Left ventricle myocardium inferior (tissue), 1 donor: ENCODE results near the gene SLC66A1. TPM values are rescaled to one million over a fixed set of nuclear protein-coding genes. Genes with fewer than 3 reads are reported as not detected.

ENCODE experiments used
- DNase-seq: peaks from one replicate; pipeline ENCODE4 v3.0.0-alpha.2; 2020
- H3K27ac ChIP-seq: fragments of 200-600 bp; replicated peaks from 2 replicates; pipeline ENCODE4 v1.8.0; 2021
- H3K27me3 ChIP-seq: fragments of 200-600 bp; 2 replicates; pipeline ENCODE4 v1.8.0; 2021; ENCODE audit warnings: low read depth
- H3K36me3 ChIP-seq: fragments of 200-600 bp; 2 replicates; pipeline ENCODE4 v1.8.0; 2021
- H3K4me1 ChIP-seq: fragments of 200-600 bp; 2 replicates; pipeline ENCODE4 v1.8.0; 2021
- H3K4me3 ChIP-seq: fragments of 200-600 bp; 2 replicates; pipeline ENCODE4 v1.8.0; 2021; ENCODE audit warnings: mild to moderate bottlenecking, moderate library complexity
- H3K9me3 ChIP-seq: fragments of 200-600 bp; replicated peaks from 2 replicates; pipeline ENCODE4 v1.8.0; 2021
- intact Hi-C: fragments of 100-400 bp; cut with micrococcal nuclease; formaldehyde crosslinking; loops from one replicate; pipeline ENCODE4 v1.11.0; 2022
- total RNA-seq: library from RNA; stranded (reverse); fragmentation: NEBNext Ultra II Directional; extraction: Animal tissue kit (Norgen Biotek cat#: 25700); gene quantifications from one replicate; pipeline ENCODE4 v1.2.1, GENCODE V29; 2021
- TF ChIP-seq, protein P1 (sequence below): fragments of 200-600 bp; IDR thresholded peaks from 2 replicates; pipeline ENCODE4 v1.8.0; 2021; ENCODE audit warnings: antibody characterized with exemption, mild to moderate bottlenecking, borderline replicate concordance
- donor health status: DM: no; HTN: yes; CAD: no; lungs with severe emphysema.

Gene SLC66A1
- total RNA-seq, 1 donor from 2014 or later, result 5.8 TPM

GRCh38 chr1:19313961-19314882 is 2.1 kb downstream of the SLC66A1 start:
- TF ChIP-seq, protein P1, sequence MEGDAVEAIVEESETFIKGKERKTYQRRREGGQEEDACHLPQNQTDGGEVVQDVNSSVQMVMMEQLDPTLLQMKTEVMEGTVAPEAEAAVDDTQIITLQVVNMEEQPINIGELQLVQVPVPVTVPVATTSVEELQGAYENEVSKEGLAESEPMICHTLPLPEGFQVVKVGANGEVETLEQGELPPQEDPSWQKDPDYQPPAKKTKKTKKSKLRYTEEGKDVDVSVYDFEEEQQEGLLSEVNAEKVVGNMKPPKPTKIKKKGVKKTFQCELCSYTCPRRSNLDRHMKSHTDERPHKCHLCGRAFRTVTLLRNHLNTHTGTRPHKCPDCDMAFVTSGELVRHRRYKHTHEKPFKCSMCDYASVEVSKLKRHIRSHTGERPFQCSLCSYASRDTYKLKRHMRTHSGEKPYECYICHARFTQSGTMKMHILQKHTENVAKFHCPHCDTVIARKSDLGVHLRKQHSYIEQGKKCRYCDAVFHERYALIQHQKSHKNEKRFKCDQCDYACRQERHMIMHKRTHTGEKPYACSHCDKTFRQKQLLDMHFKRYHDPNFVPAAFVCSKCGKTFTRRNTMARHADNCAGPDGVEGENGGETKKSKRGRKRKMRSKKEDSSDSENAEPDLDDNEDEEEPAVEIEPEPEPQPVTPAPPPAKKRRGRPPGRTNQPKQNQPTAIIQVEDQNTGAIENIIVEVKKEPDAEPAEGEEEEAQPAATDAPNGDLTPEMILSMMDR, result no peak
- Histone ChIP-seq H3K4me3 (no peak overlapping the region), H3K36me3 (peaks cover 12% of the 10 kb centered on the region), H3K4me1 (peaks cover 42% of the 10 kb centered on the region), H3K27me3 (no peaks in the 10 kb centered on the region), H3K27ac (no peak overlapping the region), H3K9me3 (no peaks in the 10 kb centered on the region)
- intact Hi-C loops, result no loop called here
- no peak for DNase-seq

DNA sequence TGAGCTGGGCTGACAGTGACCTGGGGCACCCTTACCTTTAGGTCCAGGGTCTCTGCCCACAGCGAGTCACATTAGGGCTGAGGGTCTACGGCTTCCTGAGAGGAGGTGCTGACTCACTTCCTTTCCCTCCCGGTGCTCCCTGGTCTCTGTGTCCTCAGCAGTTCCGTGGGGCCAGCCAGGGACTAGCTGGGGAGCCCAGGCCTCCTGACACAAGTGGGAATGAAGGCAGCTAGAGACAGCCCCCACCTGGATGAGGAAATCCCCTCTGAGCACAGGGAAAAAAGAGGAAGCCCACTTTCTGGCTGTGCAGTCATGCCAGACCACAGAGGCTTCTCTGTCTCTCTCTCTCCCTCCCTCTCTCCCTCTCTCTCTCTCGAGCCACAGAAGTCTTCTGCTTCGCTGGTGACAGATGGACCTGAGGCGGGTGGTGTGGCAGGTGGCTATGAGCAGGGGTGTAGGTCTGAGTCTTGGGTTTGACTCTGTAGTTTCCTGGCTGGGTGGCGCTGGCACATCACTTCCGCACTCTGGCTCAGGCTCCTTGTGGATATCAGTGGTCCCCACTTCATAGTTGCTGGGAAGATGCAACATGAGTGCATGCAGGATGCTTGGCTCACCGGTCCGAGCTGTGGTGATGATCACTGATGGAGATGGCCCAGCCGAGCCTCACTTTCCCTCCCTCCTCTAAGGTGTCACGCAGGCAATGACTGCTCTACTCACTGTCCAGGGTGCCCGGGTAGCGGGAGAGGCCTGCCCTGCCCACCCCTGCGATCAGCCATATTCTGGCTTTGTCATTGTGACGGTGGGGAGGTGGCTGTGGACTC is 3.5 kb downstream of the SLC66A1 start:
- no peaks in the 10 kb centered on the region for H3K9me3 ChIP-seq
- no peak overlapping the region for H3K4me3 ChIP-seq
- H3K27me3 ChIP-seq, result no peaks in the 10 kb centered on the region
- TF ChIP-seq, protein P1, result no peak
- no peak overlapping the region for H3K27ac ChIP-seq
- peaks cover 14% of the 10 kb centered on the region for H3K36me3 ChIP-seq
- intact Hi-C loops, result no loop called here
- no peak for DNase-seq
- peaks cover 36% of the 10 kb centered on the region for H3K4me1 ChIP-seq

GRCh38 chr1:19317126-19317910 is 5.2 kb downstream of the SLC66A1 start:
- no peaks in the 10 kb centered on the region for H3K27me3 ChIP-seq
- intact Hi-C loops, result no loop called here
- H3K27ac ChIP-seq, result no peak overlapping the region

DNA sequence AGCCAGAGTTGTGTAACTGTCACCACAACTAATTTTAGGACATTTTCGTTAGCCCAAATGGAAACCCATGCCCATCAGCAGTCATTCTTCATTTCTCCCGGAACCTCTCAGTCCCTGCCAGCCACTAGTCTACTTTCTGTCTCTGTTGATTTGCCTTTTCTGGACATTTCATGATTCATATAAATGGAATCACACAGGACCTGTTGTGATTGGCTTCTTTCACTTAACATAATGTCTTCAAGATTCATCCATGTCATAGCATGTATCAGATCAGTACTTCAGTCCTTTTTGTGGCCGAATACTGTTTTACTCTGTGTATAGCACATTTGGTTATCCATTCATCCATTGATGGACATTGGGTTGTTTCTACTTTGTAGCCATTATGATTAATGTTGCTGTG is 7.1 kb downstream of the SLC66A1 start:
- intact Hi-C loops, result no loop called here
- DNase-seq, result no peak
- H3K27me3 ChIP-seq, result no peaks in the 10 kb centered on the region
- peaks cover 6% of the 10 kb centered on the region for H3K4me1 ChIP-seq
- H3K27ac ChIP-seq, result no peak overlapping the region
- H3K36me3 ChIP-seq, result peaks cover 28% of the 10 kb centered on the region
- no peaks in the 10 kb centered on the region for H3K9me3 ChIP-seq
- no peak overlapping the region for H3K4me3 ChIP-seq
- TF ChIP-seq, protein P1, result no peak

More at GRCh38 chr1:19317126-19317910, 5.2 kb downstream of the SLC66A1 start:
- Histone ChIP-seq H3K4me3 (no peak overlapping the region), H3K9me3 (no peaks in the 10 kb centered on the region), H3K4me1 (peaks cover 21% of the 10 kb centered on the region), H3K36me3 (peaks cover 19% of the 10 kb centered on the region)
- TF ChIP-seq, protein P1, result no peak
- DNase-seq, result no peak

DNA sequence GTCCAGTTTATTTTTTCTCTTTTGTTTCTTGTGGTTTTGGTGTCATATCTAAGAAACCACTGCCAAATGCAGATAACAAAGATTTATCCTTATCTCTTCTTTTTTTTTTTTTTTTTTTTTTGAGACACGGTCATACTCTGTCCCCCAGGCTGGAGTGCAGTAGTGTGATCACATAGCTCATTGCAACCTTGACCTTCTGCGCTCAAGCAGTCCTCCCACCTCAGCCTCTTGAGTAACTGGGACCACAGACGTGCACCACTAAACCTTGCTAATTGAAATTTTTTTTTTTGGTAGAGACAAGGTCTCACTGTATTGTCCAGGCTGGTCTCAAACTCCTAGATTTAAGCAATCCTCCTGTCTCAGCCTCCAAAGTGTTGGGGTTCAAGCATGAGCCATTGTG is 8.9 kb downstream of the SLC66A1 start:
- TF ChIP-seq, protein P1, result no peak
- intact Hi-C loops, result no loop called here
- Histone ChIP-seq H3K36me3 (peaks cover 47% of the 10 kb centered on the region), H3K27me3 (no peaks in the 10 kb centered on the region), H3K4me3 (no peak overlapping the region), H3K4me1 (no peaks in the 10 kb centered on the region), H3K9me3 (no peaks in the 10 kb centered on the region), H3K27ac (no peak overlapping the region)
- no peak for DNase-seq
